Natural killer cell (primary cell): ENCODE results near the gene ATP2A3. TPM values are rescaled to one million over a fixed set of nuclear protein-coding genes. Genes with fewer than 3 reads are reported as not detected.

ENCODE experiments used
- ATAC-seq, 3 donors: fragments of 150-1000 bp in 2 of 3; fragments of 200-7000 bp in 1 of 3; cut with Tn5 transposase; 1 replicate in 1 of 3; 2 replicates in 2 of 3; pipeline ENCODE4 v1.10.0; 2021; ENCODE audit warnings: mild to moderate bottlenecking in 2 of 3, moderate library complexity in 2 of 3
- DNase-seq, 2 donors: peaks; one replicate each; pipeline versions ENCODE4 v3.0.0 to v3.0.0-alpha.2; 2013 to 2021; ENCODE audit warnings: mixed read lengths in 1 of 2
- H3K27ac ChIP-seq: one replicate; pipeline ENCODE4 v1.5.1; 2013; ENCODE audit warnings: mild to moderate bottlenecking, low read length
- H3K27me3 ChIP-seq: one replicate; pipeline ENCODE4 v1.6.1; 2013; ENCODE audit warnings: low read length; ENCODE audit not compliant: control insufficient read depth, insufficient read depth
- H3K36me3 ChIP-seq: one replicate; pipeline ENCODE4 v1.6.1; 2013; ENCODE audit warnings: low read length; ENCODE audit not compliant: control insufficient read depth, insufficient read depth
- H3K4me1 ChIP-seq: one replicate; pipeline ENCODE4 v1.6.1; 2013; ENCODE audit warnings: low read length; ENCODE audit not compliant: control insufficient read depth, insufficient read depth
- H3K4me3 ChIP-seq: one replicate; pipeline ENCODE4 v1.5.1; 2013; ENCODE audit warnings: low read length
- H3K9me3 ChIP-seq: one replicate; pipeline ENCODE4 v1.6.1; 2013; ENCODE audit warnings: low read length; ENCODE audit not compliant: control insufficient read depth, insufficient read depth
- H3K27ac Mint-ChIP-seq, 2 donors: one replicate each; pipeline ENCODE4 v1.8.0; 2022; ENCODE audit warnings: mild to moderate bottlenecking in 2 of 2, mixed read lengths in 2 of 2, moderate library complexity in 1 of 2
- H3K27me3 Mint-ChIP-seq, 2 donors: one replicate each; pipeline ENCODE4 v1.8.0; 2022; ENCODE audit warnings: low read depth in 2 of 2, mixed read lengths in 2 of 2
- H3K36me3 Mint-ChIP-seq: one replicate; pipeline ENCODE4 v1.8.0; 2022; ENCODE audit warnings: mixed read lengths
- H3K4me1 Mint-ChIP-seq, 2 donors: one replicate each; pipeline ENCODE4 v1.8.0; 2022; ENCODE audit warnings: mixed read lengths in 2 of 2
- H3K4me3 Mint-ChIP-seq: one replicate; pipeline ENCODE4 v1.8.0; 2022; ENCODE audit warnings: mild to moderate bottlenecking, moderate library complexity, mixed read lengths
- H3K9me3 Mint-ChIP-seq, 2 donors: one replicate each; pipeline ENCODE4 v1.8.0; 2022; ENCODE audit warnings: mixed read lengths in 2 of 2
- CTCF ChIP-seq: fragments of 200-600 bp; IDR thresholded peaks from one replicate; pipeline ENCODE4 v1.8.0; 2022; ENCODE audit warnings: antibody characterized with exemption
- WGBS: methylation state at CpG from one replicate; pipeline ENCODE4 v1.1.7; 2013; ENCODE audit warnings: missing lambda C conversion rate; ENCODE audit not compliant: insufficient coverage; 5-methylcytosine and 5-hydroxymethylcytosine counted together
- intact Hi-C: fragments of 100-400 bp; cut with micrococcal nuclease; formaldehyde crosslinking; loops from one replicate; pipeline ENCODE4 v1.14.2; 2022
- total RNA-seq, 4 donors: library from RNA; stranded (reverse); fragments of 120-200 nt in 1 of 4; gene quantifications; one replicate each; pipeline versions ENCODE4 v1.2.3 to v1.2.4, GENCODE V29; 2013 to 2022

Gene ATP2A3
- total RNA-seq, 3 donors from 2014 or later (not counting 1 experiment from before 2014, with no cell fraction given) = 326 to 397 (median 377) TPM

DNA sequence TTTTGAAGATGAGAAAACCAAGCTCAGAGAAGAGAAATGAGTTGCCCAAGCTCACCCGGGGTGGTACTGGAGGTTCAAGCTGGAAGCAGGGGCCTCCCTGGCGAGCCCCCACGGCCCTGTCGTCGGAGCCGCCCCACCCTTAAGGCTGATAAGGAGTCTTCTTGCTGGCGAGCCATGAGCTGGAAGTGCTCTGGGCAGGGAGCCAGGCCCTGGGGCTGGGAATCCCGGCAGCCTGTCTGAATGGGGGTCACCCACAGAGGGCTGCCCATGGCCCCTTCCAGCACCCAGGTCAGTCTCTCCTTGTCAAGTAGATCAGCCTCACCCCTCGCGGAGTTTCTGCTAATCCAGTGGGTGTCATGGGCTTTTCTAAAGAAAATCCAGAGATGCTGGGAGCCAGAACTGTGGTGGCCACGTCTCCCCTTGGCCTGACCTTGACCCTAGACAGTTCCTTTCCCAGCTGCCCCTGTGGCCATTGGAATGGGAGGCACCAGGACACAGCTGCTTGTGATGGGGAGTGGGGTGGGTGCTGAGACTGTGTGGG is 46.8 kb downstream of the ATP2A3 start:
- TF ChIP-seq CTCF = no peak
- Mint-ChIP-seq H3K9me3 (no peaks in the 10 kb centered on the region), H3K36me3 (no peaks in the 10 kb centered on the region), H3K27ac (peak overlapping the region in 1 of 2 donors; percentile 91), H3K4me3 (no peak overlapping the region), H3K4me1 (peaks cover 23 to 34% of the 10 kb centered on the region in 2 donors), H3K27me3 (peaks cover 0 to 4% of the 10 kb centered on the region in 2 donors)
- DNase-seq = no peak
- Histone ChIP-seq H3K9me3 (no peaks in the 10 kb centered on the region), H3K27ac (peak overlapping the region; percentile 92), H3K27me3 (no peaks in the 10 kb centered on the region), H3K36me3 (no peaks in the 10 kb centered on the region), H3K4me3 (no peak overlapping the region), H3K4me1 (peaks cover 46% of the 10 kb centered on the region)
- no peak for ATAC-seq
- 47% methylated on average over 11 of the region's 11 CpGs for WGBS
- intact Hi-C loops = loop anchor here (1.0 kb wide), 1 partner anchor 157 kb away; no protein-coding TSS in a partner anchor

DNA sequence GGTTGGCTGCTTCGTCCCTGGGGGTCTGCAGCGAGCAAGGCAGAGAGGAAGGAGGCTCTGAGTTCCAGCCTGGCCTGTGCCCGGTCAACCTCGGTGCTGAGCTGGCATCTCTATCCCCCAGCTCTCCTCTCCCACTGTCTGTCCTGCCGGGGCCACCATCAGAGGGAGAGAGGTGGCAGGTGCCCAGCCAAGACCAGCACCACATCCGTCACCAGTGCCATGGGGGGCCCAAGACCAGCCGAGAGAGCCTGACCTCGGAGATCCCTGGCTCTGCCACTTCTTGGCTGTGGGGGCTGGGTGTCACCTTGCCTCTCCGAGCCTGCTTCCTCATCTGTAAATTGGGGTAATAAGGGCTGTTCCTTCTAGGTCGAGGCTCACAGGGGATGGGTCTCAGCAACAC is 47.4 kb downstream of the ATP2A3 start:
- 12% methylated on average over 10 of the region's 10 CpGs for WGBS
- peak in 2 of 3 donors; percentile 5 to 14 for ATAC-seq

GRCh38 chr17:3915995-3916696 is 48.1 kb downstream of the ATP2A3 start, which contains the start of gene P2RX1:
Gene P2RX1, minus strand, starts transcription at chr17:3916465. Its CDS starts 240 bp downstream, at chr17:3916225.
- H3K9me3 Mint-ChIP-seq = no peaks in the 10 kb centered on the region
- Histone ChIP-seq H3K27me3 (no peaks in the 10 kb centered on the region), H3K4me1 (peaks cover 55% of the 10 kb centered on the region), H3K4me3 (peak within 1 kb of the TSS; percentile 39), H3K36me3 (no peaks in the 10 kb centered on the region), H3K9me3 (no peaks in the 10 kb centered on the region), H3K27ac (peak within 1 kb of the TSS; percentile 92)
- peaks cover 0 to 12% of the 10 kb centered on the region in 2 donors for H3K27me3 Mint-ChIP-seq
- no peak for TF ChIP-seq CTCF
- H3K4me3 Mint-ChIP-seq = peak within 1 kb of the TSS; percentile 88
- no peaks in the 10 kb centered on the region for H3K36me3 Mint-ChIP-seq
- intact Hi-C loops = no loop called here
- H3K4me1 Mint-ChIP-seq = peaks cover 30 to 42% of the 10 kb centered on the region in 2 donors
- peak within 1 kb of the TSS; percentile 85 to 91 for H3K27ac Mint-ChIP-seq
- DNase-seq = peak; percentile 33 to 62
- ATAC-seq = peak; percentile 21 to 58 (median 41)
- WGBS = 19% methylated on average over 28 of the region's 28 CpGs

More for the DNA sequence above, 47.4 kb downstream of the ATP2A3 start:
- Histone ChIP-seq H3K4me1 (peaks cover 48% of the 10 kb centered on the region), H3K4me3 (peak overlapping the region; percentile 10), H3K27ac (peak overlapping the region; percentile 92), H3K9me3 (no peaks in the 10 kb centered on the region), H3K36me3 (no peaks in the 10 kb centered on the region), H3K27me3 (no peaks in the 10 kb centered on the region)
- Mint-ChIP-seq H3K4me1 (peaks cover 24 to 35% of the 10 kb centered on the region in 2 donors), H3K9me3 (no peaks in the 10 kb centered on the region), H3K27me3 (peaks cover 0 to 7% of the 10 kb centered on the region in 2 donors), H3K36me3 (no peaks in the 10 kb centered on the region), H3K27ac (peak overlapping the region in 1 of 2 donors; percentile 91), H3K4me3 (peak overlapping the region; percentile 53)
- DNase-seq = peak in 1 of 2 donors; percentile 23
- TF ChIP-seq CTCF = no peak
- intact Hi-C loops = loop anchor here (1.0 kb wide), 1 partner anchor 157 kb away; no protein-coding TSS in a partner anchor
